Endothelial cell of umbilical vein (primary cell): ENCODE measurements around the gene SCAPER. TPM values are rescaled to one million over a fixed set of nuclear protein-coding genes. Genes with fewer than 3 reads are reported as not detected.

Source experiments
- BruUV-seq: library from RNA; stranded (reverse); fragments of 400-500 nt; replicated peaks from 2 replicates; lab custom pipeline; 2021; lab: Mats Ljungman, UMichigan
- CTCF ChIA-PET: fragments of 300-600, 350-600 bp; sonication (Branson Sonifier 250); formaldehyde crosslinking; loops from one replicate; lab custom pipeline; 2021; ENCODE audit warnings: antibody characterized with exemption, inconsistent platforms; lab: Charles Lee
- POLR2A ChIA-PET: fragments of 300-600, 350-600 bp; sonication (Branson Sonifier 250); formaldehyde crosslinking; loops from one replicate; lab custom pipeline; 2021; ENCODE audit warnings: antibody characterized with exemption, inconsistent platforms; lab: Charles Lee
- DNase-seq: peaks from one replicate; pipeline ENCODE4 v3.0.0-alpha.2; 2011; ENCODE audit warnings: low read depth, low spot score
- FAIRE-seq: peaks from 2 replicates; lab custom pipeline; 2011; peaks lifted over from hg19 to GRCh38; lab: Jason Lieb, UNC
- H2AFZ ChIP-seq: 2 replicates; pipeline ENCODE4 v1.6.0; 2012; ENCODE audit warnings: low read depth, low read length, control low read depth, inconsistent platforms
- H3K27ac ChIP-seq: 2 replicates; pipeline ENCODE4 v1.5.1; 2011; ENCODE audit warnings: low read depth, mild to moderate bottlenecking, control low read depth, low read length, moderate library complexity; ENCODE audit not compliant: insufficient read depth
- H3K27me3 ChIP-seq, 2 experiments: 2 replicates each; pipeline versions ENCODE4 v1.6.0 to v1.6.1; 2011; ENCODE audit warnings: low read length in 2 of 2, mixed read lengths in 1 of 2; ENCODE audit not compliant: control insufficient read depth in 2 of 2, insufficient read depth in 2 of 2
- H3K36me3 ChIP-seq, 2 experiments: 2 replicates in 1 of 2; 3 replicates in 1 of 2; pipeline ENCODE4 v1.5.1; 2011; ENCODE audit warnings: low read length in 2 of 2, mild to moderate bottlenecking in 1 of 2, moderate library complexity in 1 of 2; ENCODE audit not compliant: control insufficient read depth in 2 of 2, insufficient read depth in 2 of 2; ENCODE audit errors: extremely low read depth in 1 of 2
- H3K4me1 ChIP-seq: 3 replicates; pipeline ENCODE4 v1.5.1; 2011; ENCODE audit warnings: mild to moderate bottlenecking, low read length; ENCODE audit not compliant: control insufficient read depth, insufficient read depth; ENCODE audit errors: extremely low read depth
- H3K4me2 ChIP-seq: 2 replicates; pipeline ENCODE4 v1.6.1; 2011; ENCODE audit warnings: low read length, control low read depth, mixed read lengths; ENCODE audit not compliant: insufficient read depth
- H3K4me3 ChIP-seq, 3 experiments: fragments of 200-600 bp in 1 of 3; sonication (generic), shearing (Covaris generic) in 1 of 3; replicated peaks in 1 of 3; 2 replicates each; pipeline ENCODE4 v1.5.1; 2011 to 2016; ENCODE audit warnings: control low read depth in 3 of 3, low read length in 3 of 3, mild to moderate bottlenecking in 2 of 3, inconsistent platforms in 1 of 3, low read depth in 1 of 3, moderate library complexity in 1 of 3; ENCODE audit not compliant: insufficient read depth in 1 of 3
- H3K79me2 ChIP-seq: 2 replicates; pipeline ENCODE4 v1.6.0; 2012; ENCODE audit warnings: low read length, inconsistent platforms; ENCODE audit not compliant: control insufficient read depth, insufficient read depth
- H3K9ac ChIP-seq: replicated peaks from 2 replicates; pipeline ENCODE3; 2011; ENCODE audit warnings: low read length, control low read depth; ENCODE audit not compliant: insufficient read depth; ENCODE audit errors: extremely low read depth
- H3K9me1 ChIP-seq: replicated peaks from 3 replicates; pipeline ENCODE4 v1.6.0; 2011; ENCODE audit warnings: mild to moderate bottlenecking, low read length; ENCODE audit not compliant: control insufficient read depth, insufficient read depth; ENCODE audit errors: extremely low read depth
- H3K9me3 ChIP-seq: replicated peaks from 2 replicates; pipeline ENCODE4 v1.5.1; 2012; ENCODE audit warnings: low read length, inconsistent platforms; ENCODE audit not compliant: control insufficient read depth, insufficient read depth
- H4K20me1 ChIP-seq: replicated peaks from 2 replicates; pipeline ENCODE3; 2011; ENCODE audit warnings: mild to moderate bottlenecking, low read length; ENCODE audit not compliant: control insufficient read depth, insufficient read depth; ENCODE audit errors: extremely low read depth
- EZH2 ChIP-seq: IDR thresholded peaks from 2 replicates; pipeline ENCODE4 v1.6.1; 2012; ENCODE audit warnings: borderline replicate concordance, low read depth, mild to moderate bottlenecking, moderate library complexity, low read length, inconsistent platforms; ENCODE audit not compliant: severe bottlenecking
- FOS ChIP-seq: IDR thresholded peaks from 2 replicates; pipeline ENCODE4 v1.6.1; 2011; ENCODE audit warnings: mild to moderate bottlenecking, low read length, moderate library complexity, borderline replicate concordance; ENCODE audit not compliant: insufficient read depth
- GATA2 ChIP-seq: IDR thresholded peaks from 2 replicates; pipeline ENCODE4 v1.7.0; 2011; ENCODE audit warnings: low read depth, mild to moderate bottlenecking, moderate library complexity, mixed read lengths, low read length; ENCODE audit not compliant: insufficient read length, insufficient read depth
- JUN ChIP-seq: IDR thresholded peaks from 2 replicates; pipeline ENCODE4 v1.6.1; 2011; ENCODE audit warnings: borderline replicate concordance, low read depth; ENCODE audit not compliant: insufficient read length, insufficient read depth
- MYC ChIP-seq: IDR thresholded peaks from one replicate; pipeline ENCODE4 v1.6.1; 2011; ENCODE audit warnings: mild to moderate bottlenecking, low read depth, low read length
- POLR2A ChIP-seq: IDR thresholded peaks from 2 replicates; pipeline ENCODE4 v1.6.1; 2012; ENCODE audit warnings: low read depth, mild to moderate bottlenecking, control low read depth, low read length
- POLR2AphosphoS5 ChIP-seq: IDR thresholded peaks from 2 replicates; pipeline ENCODE4 v1.6.1; 2012; ENCODE audit warnings: low read depth, mild to moderate bottlenecking, control low read depth, low read length, moderate library complexity; ENCODE audit not compliant: insufficient read depth
- dilution Hi-C: fragments of 300-500 bp; cut with MboI; formaldehyde crosslinking; loops from one replicate; pipeline ENCODE4 v1.15.0; 2019; ENCODE audit warnings: low sequenced_read_pairs; ENCODE audit not compliant: extremely low pct_ligation_motif_present
- intact Hi-C: fragments of 100-400 bp; cut with micrococcal nuclease; formaldehyde crosslinking; loops from one replicate; pipeline ENCODE4 v1.10.0; 2022
- polyA plus RNA-seq, 4 experiments: library from polyadenylated mRNA; depleted of rRNA in 3 of 4; stranded (reverse) in 3 of 4; unstranded in 1 of 4; fragments of >200 nt; gene quantifications; 2 replicates each; pipeline versions ENCODE4 v1.2.1 to v1.2.3, GENCODE V29; 2011 to 2012; ENCODE audit warnings: missing spikeins in 1 of 4
- total RNA-seq: library from RNA; stranded (reverse); gene quantifications from 2 replicates; pipeline ENCODE4 v1.2.3, GENCODE V29; 2021
- TF ChIP-seq, protein P1 (sequence below): IDR thresholded peaks from 2 replicates; pipeline ENCODE4 v1.6.1; 2011; ENCODE audit not compliant: insufficient read depth, insufficient read length
- TF ChIP-seq, protein P2 (sequence below), 2 donors: IDR thresholded peaks; 1 replicate in 1 of 2; 2 replicates in 1 of 2; pipeline ENCODE4 v1.5.1; 2011; ENCODE audit warnings: low read length in 2 of 2, mild to moderate bottlenecking in 2 of 2, moderate library complexity in 2 of 2, control low read depth in 1 of 2, inconsistent platforms in 1 of 2, low read depth in 1 of 2; ENCODE audit not compliant: insufficient read depth in 1 of 2; ENCODE audit errors: extremely low read depth in 1 of 2

Gene SCAPER
- total and polyA plus RNA-seq, 2 donors (not counting 3 experiments of a cell fraction or from before 2014, with no cell fraction given), result 2.7 to 12.7 TPM

GRCh38 chr15:76843269-76843668 is 61.9 kb downstream of the SCAPER start:
- BruUV-seq, result no TSS peak

More at GRCh38 chr15:76843269-76843668, 61.9 kb downstream of the SCAPER start:
- TF ChIP-seq GATA2 (no peak), JUN (no peak), POLR2A (no peak), POLR2AphosphoS5 (no peak), EZH2 (no peak), FOS (no peak), MYC (no peak)
- TF ChIP-seq, protein P1, sequence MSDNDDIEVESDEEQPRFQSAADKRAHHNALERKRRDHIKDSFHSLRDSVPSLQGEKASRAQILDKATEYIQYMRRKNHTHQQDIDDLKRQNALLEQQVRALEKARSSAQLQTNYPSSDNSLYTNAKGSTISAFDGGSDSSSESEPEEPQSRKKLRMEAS, result no peak
- TF ChIP-seq, protein P2, sequence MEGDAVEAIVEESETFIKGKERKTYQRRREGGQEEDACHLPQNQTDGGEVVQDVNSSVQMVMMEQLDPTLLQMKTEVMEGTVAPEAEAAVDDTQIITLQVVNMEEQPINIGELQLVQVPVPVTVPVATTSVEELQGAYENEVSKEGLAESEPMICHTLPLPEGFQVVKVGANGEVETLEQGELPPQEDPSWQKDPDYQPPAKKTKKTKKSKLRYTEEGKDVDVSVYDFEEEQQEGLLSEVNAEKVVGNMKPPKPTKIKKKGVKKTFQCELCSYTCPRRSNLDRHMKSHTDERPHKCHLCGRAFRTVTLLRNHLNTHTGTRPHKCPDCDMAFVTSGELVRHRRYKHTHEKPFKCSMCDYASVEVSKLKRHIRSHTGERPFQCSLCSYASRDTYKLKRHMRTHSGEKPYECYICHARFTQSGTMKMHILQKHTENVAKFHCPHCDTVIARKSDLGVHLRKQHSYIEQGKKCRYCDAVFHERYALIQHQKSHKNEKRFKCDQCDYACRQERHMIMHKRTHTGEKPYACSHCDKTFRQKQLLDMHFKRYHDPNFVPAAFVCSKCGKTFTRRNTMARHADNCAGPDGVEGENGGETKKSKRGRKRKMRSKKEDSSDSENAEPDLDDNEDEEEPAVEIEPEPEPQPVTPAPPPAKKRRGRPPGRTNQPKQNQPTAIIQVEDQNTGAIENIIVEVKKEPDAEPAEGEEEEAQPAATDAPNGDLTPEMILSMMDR (IDR thresholded peaks at IDR 0.05; ENCODE audit: extremely low read depth in 1 of 2, insufficient read depth in 1 of 2, low read depth in 1 of 2, low read length in 2 of 2), result no peak
- Histone ChIP-seq H3K9me3 (no peaks in the 10 kb centered on the region), H3K27me3 (no peaks in the 10 kb centered on the region), H3K4me1 (no peaks in the 10 kb centered on the region), H4K20me1 (no peaks in the 10 kb centered on the region), H3K4me2 (no peak overlapping the region), H3K9ac (no peak overlapping the region), H3K4me3 (no peak overlapping the region), H3K9me1 (no peaks in the 10 kb centered on the region), H3K27ac (no peak overlapping the region), H2AFZ (no peak overlapping the region), H3K36me3 (no peaks in the 10 kb centered on the region), H3K79me2 (no peaks in the 10 kb centered on the region)
- no peak for FAIRE-seq
- dilution Hi-C loops, result no loop called here
- CTCF ChIA-PET, result interaction anchor here (1.5 to 1.8 kb wide), 2 partner anchors 19 to 652 kb away, joined by 4 read pairs; no protein-coding TSS in a partner anchor
- DNase-seq, result no peak
- intact Hi-C loops, result loop anchor here (10.0 kb wide), 1 partner anchor 198 kb away; no protein-coding TSS in a partner anchor
- POLR2A ChIA-PET, result no interaction called here
